Neuronal stem cell (in vitro differentiated cells): ENCODE measurements around the gene STX16.
A peak's percentile ranks its signal among the peaks of the same experiment; 100 is the strongest.

Source experiments
- DNase-seq: peaks from one replicate; pipeline ENCODE4 v3.0.0-alpha.2; 2013; ENCODE audit warnings: low spot score
- H2AFZ ChIP-seq: one replicate; pipeline ENCODE4 v1.6.1; 2013; ENCODE audit warnings: mild to moderate bottlenecking, low read length, inconsistent platforms
- H2AK5ac ChIP-seq: 2 replicates; pipeline ENCODE4 v1.6.1; 2013; ENCODE audit warnings: low read depth, mild to moderate bottlenecking, inconsistent platforms, low read length, moderate library complexity, mixed read lengths
- H2BK120ac ChIP-seq: 2 replicates; pipeline ENCODE4 v1.6.1; 2013; ENCODE audit warnings: low read depth, mild to moderate bottlenecking, inconsistent platforms, low read length, moderate library complexity, mixed read lengths
- H2BK12ac ChIP-seq: one replicate; pipeline ENCODE4 v1.6.1; 2013; ENCODE audit warnings: low read length, inconsistent platforms
- H2BK15ac ChIP-seq: 2 replicates; pipeline ENCODE4 v1.6.1; 2013; ENCODE audit warnings: mild to moderate bottlenecking, low read length, inconsistent platforms, mixed read lengths
- H2BK5ac ChIP-seq: one replicate; pipeline ENCODE4 v1.6.1; 2013; ENCODE audit warnings: inconsistent platforms, mild to moderate bottlenecking, low read length, moderate library complexity
- H3K14ac ChIP-seq: one replicate; pipeline ENCODE4 v1.6.1; 2013; ENCODE audit warnings: low read length, inconsistent platforms
- H3K18ac ChIP-seq: 2 replicates; pipeline ENCODE4 v1.6.1; 2013; ENCODE audit warnings: low read length, inconsistent platforms
- H3K23ac ChIP-seq: 2 replicates; pipeline ENCODE4 v1.6.1; 2013; ENCODE audit warnings: low read depth, mild to moderate bottlenecking, mixed read lengths, low read length, inconsistent platforms; ENCODE audit not compliant: poor library complexity
- H3K27ac ChIP-seq: replicated peaks from 3 replicates; pipeline ENCODE4 v1.5.1; 2013; ENCODE audit warnings: low read length, inconsistent platforms
- H3K27me3 ChIP-seq, 3 experiments: 2 replicates each; pipeline ENCODE4 v1.6.1; 2013; ENCODE audit warnings: low read length in 3 of 3, mild to moderate bottlenecking in 2 of 3, inconsistent platforms in 1 of 3, low read depth in 1 of 3, mixed read lengths in 1 of 3, moderate library complexity in 1 of 3; ENCODE audit not compliant: control insufficient read depth in 3 of 3, insufficient read depth in 3 of 3
- H3K36me3 ChIP-seq, 2 donors: replicated peaks in 1 of 2; 2 replicates each; pipeline ENCODE4 v1.6.1; 2013; ENCODE audit warnings: low read length in 2 of 2; ENCODE audit not compliant: control insufficient read depth in 2 of 2, insufficient read depth in 2 of 2
- H3K4ac ChIP-seq: 2 replicates; pipeline ENCODE4 v1.6.1; 2013; ENCODE audit warnings: inconsistent platforms, mild to moderate bottlenecking, low read length, moderate library complexity
- H3K4me1 ChIP-seq, 2 donors: 1 replicate in 1 of 2; 2 replicates in 1 of 2; pipeline ENCODE4 v1.6.1; 2013; ENCODE audit warnings: low read length in 2 of 2, low read depth in 1 of 2; ENCODE audit not compliant: control insufficient read depth in 2 of 2, insufficient read depth in 1 of 2
- H3K4me2 ChIP-seq: one replicate; pipeline ENCODE4 v1.6.1; 2013; ENCODE audit warnings: mild to moderate bottlenecking, low read length, inconsistent platforms; ENCODE audit not compliant: insufficient read depth, poor library complexity, severe bottlenecking
- H3K4me3 ChIP-seq, 2 donors: 2 replicates each; pipeline ENCODE4 v1.5.1; 2013; ENCODE audit warnings: low read length in 2 of 2, mild to moderate bottlenecking in 2 of 2, inconsistent platforms in 1 of 2, moderate library complexity in 1 of 2
- H3K79me1 ChIP-seq: one replicate; pipeline ENCODE4 v1.6.1; 2013; ENCODE audit warnings: low read depth, mild to moderate bottlenecking, inconsistent platforms, low read length, moderate library complexity
- H3K9ac ChIP-seq: one replicate; pipeline ENCODE4 v1.6.1; 2013; ENCODE audit warnings: mild to moderate bottlenecking, low read depth, low read length, inconsistent platforms; ENCODE audit not compliant: poor library complexity
- H3K9me3 ChIP-seq, 2 donors: replicated peaks in 1 of 2; 2 replicates each; pipeline versions ENCODE3 to v1.6.1; 2013; ENCODE audit warnings: low read length in 2 of 2, mild to moderate bottlenecking in 2 of 2, inconsistent platforms in 1 of 2, low read depth in 1 of 2, mixed read lengths in 1 of 2, moderate library complexity in 1 of 2; ENCODE audit not compliant: control insufficient read depth in 2 of 2, insufficient read depth in 1 of 2
- H4K8ac ChIP-seq: one replicate; pipeline ENCODE4 v1.6.1; 2013; ENCODE audit warnings: low read depth, mild to moderate bottlenecking, inconsistent platforms, low read length, moderate library complexity
- H4K91ac ChIP-seq: one replicate; pipeline ENCODE4 v1.6.1; 2013; ENCODE audit warnings: low read length, low read depth, mild to moderate bottlenecking, inconsistent platforms; ENCODE audit not compliant: poor library complexity
- WGBS, 2 donors: extraction: QIAGEN DNeasy Blood & Tissue Kit; methylation state at CpG; one replicate each; pipeline ENCODE4 v1.1.7; 2013; ENCODE audit warnings: missing lambda C conversion rate in 2 of 2, mixed read lengths in 1 of 2; ENCODE audit not compliant: insufficient read length in 2 of 2, insufficient replicate concordance in 1 of 2; ENCODE audit errors: extremely low coverage in 2 of 2; 5-methylcytosine and 5-hydroxymethylcytosine counted together

Gene STX16

DNA sequence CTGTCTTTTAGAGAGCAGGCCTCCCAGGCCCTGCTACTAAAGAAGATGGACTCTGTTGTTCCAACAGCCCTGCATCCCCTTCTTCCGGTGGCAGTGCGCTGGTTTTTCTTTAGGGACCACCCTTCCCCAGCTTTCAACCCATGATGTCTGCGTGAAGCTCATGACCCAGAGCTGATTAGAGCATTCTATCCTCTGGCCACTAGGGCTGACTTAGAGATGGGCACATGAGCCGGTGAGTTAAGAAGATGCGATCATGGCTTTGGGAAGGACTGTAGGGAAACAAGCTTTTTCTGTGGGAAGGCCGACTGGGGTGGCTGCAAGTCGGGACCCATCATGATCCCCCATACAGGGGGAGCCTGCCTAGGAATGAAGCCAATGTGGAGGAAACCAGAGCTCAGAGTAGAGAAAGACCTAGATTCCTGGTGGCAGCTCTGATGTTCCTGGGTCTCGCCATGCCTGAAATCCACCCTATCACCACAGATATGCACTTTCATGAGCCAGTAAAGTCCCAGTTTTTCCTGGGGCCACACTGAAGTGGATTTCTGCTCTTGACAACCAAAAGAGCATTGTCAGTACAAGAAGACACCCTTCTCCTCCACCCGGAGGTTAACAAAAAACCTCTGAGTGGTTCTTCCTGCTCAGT, 29.1 kb upstream of the STX16 start:
- no peak overlapping the region for H3K9ac ChIP-seq
- H2BK120ac ChIP-seq: no peak overlapping the region
- no peak overlapping the region for H3K27ac ChIP-seq
- H2AK5ac ChIP-seq: no peak overlapping the region
- no peak overlapping the region for H2AFZ ChIP-seq
- no peak overlapping the region for H2BK12ac ChIP-seq
- no peak overlapping the region for H3K14ac ChIP-seq
- H3K9me3 ChIP-seq: peaks cover 13 to 18% of the 10 kb centered on the region in 2 donors
- H3K36me3 ChIP-seq: no peaks in the 10 kb centered on the region
- H3K4me3 ChIP-seq: no peak overlapping the region
- H4K91ac ChIP-seq: no peak overlapping the region
- WGBS, 2 donors: no CpG with 5 or more reads among the region's 9 CpGs
- H2BK15ac ChIP-seq: no peak overlapping the region
- H3K18ac ChIP-seq: no peak overlapping the region
- peaks cover 2 to 6% of the 10 kb centered on the region in 2 donors for H3K4me1 ChIP-seq
- peaks cover 0 to 3% (median 0%) of the 10 kb centered on the region in 3 experiments for H3K27me3 ChIP-seq
- no peak overlapping the region for H2BK5ac ChIP-seq
- H3K4ac ChIP-seq: no peak overlapping the region
- no peak overlapping the region for H3K23ac ChIP-seq
- DNase-seq: no peak
- no peak overlapping the region for H4K8ac ChIP-seq
- peaks cover 2% of the 10 kb centered on the region for H3K79me1 ChIP-seq
- H3K4me2 ChIP-seq: no peak overlapping the region

DNA sequence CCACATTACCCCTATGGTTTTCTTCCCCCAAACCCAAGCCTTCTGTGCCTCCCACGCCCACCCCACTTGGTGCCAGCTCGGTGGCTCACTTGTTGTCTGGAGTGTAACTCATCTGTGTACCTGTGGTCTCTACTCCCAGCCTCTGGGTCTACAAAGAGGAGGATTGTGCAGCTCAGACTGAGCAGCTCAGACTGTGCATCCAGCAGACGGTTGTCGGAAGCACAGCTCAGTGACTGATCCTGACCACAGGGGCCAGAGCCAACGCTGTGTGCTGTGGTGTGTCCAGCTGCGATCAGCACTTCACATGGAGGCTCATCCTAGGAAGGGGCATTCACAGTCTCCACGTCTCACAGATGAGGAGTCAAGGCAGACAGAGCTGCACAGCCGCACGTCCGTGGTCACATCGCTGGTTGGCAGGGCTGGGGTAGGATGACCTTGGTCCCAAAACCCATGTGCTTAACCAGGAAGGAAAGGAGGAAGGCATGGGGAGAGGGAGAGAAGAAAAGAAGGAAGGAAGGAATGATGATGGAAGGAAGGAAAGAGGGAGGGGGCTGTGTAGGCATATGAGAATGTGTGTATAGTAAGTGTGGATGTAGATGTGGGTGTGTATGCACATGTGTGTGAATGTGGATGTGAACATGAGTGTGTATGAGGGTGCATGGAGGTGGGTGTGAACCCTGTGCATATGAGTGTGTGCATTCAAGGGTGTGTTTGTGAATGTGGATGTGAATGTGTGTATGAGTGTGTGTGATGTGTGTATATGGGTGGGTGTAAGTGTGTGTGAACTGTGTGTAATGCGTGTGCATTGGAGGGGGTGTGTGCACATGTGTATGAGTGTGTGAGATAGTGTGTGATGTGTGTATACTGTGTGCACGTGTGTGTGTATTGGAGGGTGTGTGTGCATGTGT, 28.2 kb upstream of the STX16 start:
- H3K27ac ChIP-seq: no peak overlapping the region
- no CpG with 5 or more reads among the region's 13 CpGs for WGBS, 2 donors

DNA sequence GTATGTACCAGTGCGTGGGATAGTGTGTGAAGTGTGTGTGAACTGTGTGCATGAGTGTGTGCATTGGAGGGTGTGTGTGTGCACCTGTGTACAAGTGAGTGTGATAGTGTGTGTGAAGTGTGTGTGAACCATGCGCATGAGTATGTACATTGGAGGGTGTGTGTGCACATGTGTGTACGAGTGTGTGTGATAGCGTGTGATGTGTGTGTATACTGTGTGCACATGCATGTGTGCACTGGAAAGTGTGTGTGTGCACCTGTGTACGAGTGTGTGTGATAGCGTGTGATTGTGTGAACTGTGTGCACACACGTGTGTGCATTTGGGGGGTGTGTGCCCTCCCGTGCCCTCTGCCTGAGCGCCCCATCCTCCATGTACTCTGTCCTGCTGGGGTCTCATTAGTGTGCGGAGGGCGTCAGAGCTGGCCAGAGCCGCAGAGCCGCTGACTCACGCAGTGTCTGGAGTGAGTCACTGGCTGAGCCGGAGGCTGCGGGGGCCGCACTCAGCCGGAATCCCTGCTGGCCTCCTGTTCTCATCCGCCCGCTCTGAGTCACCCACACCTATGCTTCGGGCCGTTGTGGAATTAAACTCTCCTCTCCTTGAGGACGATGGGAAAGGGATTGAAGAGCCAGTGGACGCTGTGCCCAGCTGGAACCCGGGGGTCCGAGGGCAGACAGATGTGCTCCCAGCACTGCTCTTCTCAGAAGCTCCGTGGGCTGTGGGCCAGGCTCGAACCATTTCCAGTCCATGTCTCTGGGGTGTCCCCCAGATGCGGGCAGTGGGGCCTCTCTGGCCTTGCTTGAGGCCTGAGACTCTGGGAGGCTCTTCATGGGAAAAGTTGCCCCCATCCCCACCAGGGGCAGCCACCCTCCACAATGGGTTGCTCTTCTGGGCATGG, 27.3 kb upstream of the STX16 start:
- Histone ChIP-seq H2AK5ac (peak overlapping the region; percentile 29), H4K8ac (peak overlapping the region; percentile 52), H3K4me2 (no peak overlapping the region), H2AFZ (peak overlapping the region; percentile 81), H3K18ac (peak overlapping the region; percentile 29), H2BK5ac (peak overlapping the region; percentile 50), H3K79me1 (peaks cover 2% of the 10 kb centered on the region), H3K9ac (peak overlapping the region; percentile 37), H3K14ac (peak overlapping the region; percentile 76), H3K23ac (peak overlapping the region; percentile 13), H2BK15ac (no peak overlapping the region), H3K27me3 (peaks cover 0 to 3% (median 0%) of the 10 kb centered on the region in 3 experiments), H3K4me1 (peaks cover 2 to 6% of the 10 kb centered on the region in 2 donors), H4K91ac (peak overlapping the region; percentile 86), H3K9me3 (peaks cover 12 to 18% of the 10 kb centered on the region in 2 donors), H2BK120ac (peak overlapping the region; percentile 19), H3K27ac (no peak overlapping the region), H3K36me3 (no peaks in the 10 kb centered on the region), H3K4ac (peak overlapping the region; percentile 28), H3K4me3 (peak overlapping the region in 1 of 2 donors; percentile 7), H2BK12ac (no peak overlapping the region)
- WGBS, 2 donors: no CpG with 5 or more reads among the region's 29 CpGs
- DNase-seq: no peak

More for the DNA sequence above, 28.2 kb upstream of the STX16 start:
- peaks cover 2 to 6% of the 10 kb centered on the region in 2 donors for H3K4me1 ChIP-seq
- peak overlapping the region; percentile 28 for H3K4ac ChIP-seq
- H3K9ac ChIP-seq: peak overlapping the region; percentile 37
- DNase-seq: no peak
- H2AFZ ChIP-seq: no peak overlapping the region
- peak overlapping the region; percentile 29 for H2AK5ac ChIP-seq
- no peak overlapping the region for H3K4me2 ChIP-seq
- H3K79me1 ChIP-seq: peaks cover 2% of the 10 kb centered on the region
- peak overlapping the region in 1 of 2 donors; percentile 7 for H3K4me3 ChIP-seq
- H4K91ac ChIP-seq: peak overlapping the region; percentile 86
- H2BK5ac ChIP-seq: peak overlapping the region; percentile 16
- peak overlapping the region; percentile 29 for H3K18ac ChIP-seq
- H3K9me3 ChIP-seq: peaks cover 12 to 18% of the 10 kb centered on the region in 2 donors
- no peak overlapping the region for H2BK12ac ChIP-seq
- H4K8ac ChIP-seq: peak overlapping the region; percentile 52
- H2BK120ac ChIP-seq: no peak overlapping the region
- peak overlapping the region; percentile 13 for H3K23ac ChIP-seq
- no peak overlapping the region for H2BK15ac ChIP-seq
- H3K36me3 ChIP-seq: no peaks in the 10 kb centered on the region
- peak overlapping the region; percentile 76 for H3K14ac ChIP-seq
- H3K27me3 ChIP-seq: peaks cover 0 to 3% (median 0%) of the 10 kb centered on the region in 3 experiments
